Breast epithelium (tissue), 4 donors: ENCODE measurements around the gene MTUS2. TPM values are rescaled to one million over a fixed set of nuclear protein-coding genes. Genes with fewer than 3 reads are reported as not detected.

Experiments used
- DNase-seq, 2 donors: peaks; one replicate each; pipeline ENCODE4 v3.0.0-alpha.2; 2019; ENCODE audit warnings: low spot score in 2 of 2
- H3K27ac ChIP-seq, 2 donors: fragments of 200-600 bp; sonication (generic) in 1 of 2; one replicate each; pipeline ENCODE4 v1.5.1; 2016 to 2019; ENCODE audit warnings: mild to moderate bottlenecking in 1 of 2
- H3K27me3 ChIP-seq, 2 donors: fragments of 200-600 bp; sonication (generic) in 1 of 2; one replicate each; pipeline versions ENCODE4 v1.5.1 to v1.6.0; 2017 to 2019; ENCODE audit warnings: control low read depth in 1 of 2, mild to moderate bottlenecking in 1 of 2
- H3K36me3 ChIP-seq: fragments of 200-600 bp; one replicate; pipeline ENCODE4 v1.5.1; 2019
- H3K4me1 ChIP-seq, 2 donors: fragments of 200-600 bp; sonication (generic); one replicate each; pipeline ENCODE4 v1.5.1; 2016 to 2019; ENCODE audit warnings: control low read depth in 1 of 2
- H3K4me3 ChIP-seq, 3 donors: fragments of 200-600 bp; sonication (generic); 1 replicate in 2 of 3; 2 replicates in 1 of 3; pipeline ENCODE4 v1.5.1; 2016 to 2019; ENCODE audit warnings: mild to moderate bottlenecking in 3 of 3, moderate library complexity in 2 of 3
- H3K9me3 ChIP-seq, 2 donors: fragments of 200-600 bp; sonication (generic) in 1 of 2; one replicate each; pipeline ENCODE4 v1.5.1; 2016 to 2019; ENCODE audit warnings: control low read depth in 1 of 2
- POLR2A ChIP-seq: fragments of 450-650 bp; IDR thresholded peaks from one replicate; pipeline ENCODE4 v1.6.1; 2016; ENCODE audit warnings: antibody characterized with exemption, mild to moderate bottlenecking, moderate library complexity
- POLR2AphosphoS5 ChIP-seq, 3 donors: sonication (generic); formaldehyde crosslinking; IDR thresholded peaks; one replicate each; pipeline ENCODE4 v1.6.1; 2017; ENCODE audit warnings: antibody characterized with exemption in 3 of 3
- intact Hi-C: fragments of 100-400 bp; cut with DNase I; formaldehyde crosslinking; loops from one replicate; pipeline ENCODE4 v1.15.1; 2023; ENCODE audit warnings: low total_unique reads
- total RNA-seq, 3 donors: library from RNA; depleted of rRNA; stranded (reverse); fragments of >200 nt; gene quantifications; one replicate each; pipeline ENCODE4 v1.1.0, GENCODE V29; 2016
- TF ChIP-seq, protein P1 (sequence below), 3 donors: fragments of 450-650 bp; IDR thresholded peaks; one replicate each; pipeline ENCODE4 v1.5.1; 2016 to 2017; ENCODE audit warnings: antibody characterized with exemption in 3 of 3, mild to moderate bottlenecking in 3 of 3, moderate library complexity in 3 of 3

The MTUS2 gene
- total RNA-seq, 3 donors from 2014 or later, result under 0.01 to 1.0 TPM; not detected in 1

GRCh38 chr13:29304148-29304547 lies 484.0 kb downstream of the MTUS2 start:
- H3K4me1 ChIP-seq, result no peaks in the 10 kb centered on the region
- intact Hi-C loops, result no loop called here
- DNase-seq, result no peak
- H3K4me3 ChIP-seq, result no peak overlapping the region
- H3K9me3 ChIP-seq, result peaks cover 8 to 60% of the 10 kb centered on the region in 2 donors
- TF ChIP-seq, protein P1, sequence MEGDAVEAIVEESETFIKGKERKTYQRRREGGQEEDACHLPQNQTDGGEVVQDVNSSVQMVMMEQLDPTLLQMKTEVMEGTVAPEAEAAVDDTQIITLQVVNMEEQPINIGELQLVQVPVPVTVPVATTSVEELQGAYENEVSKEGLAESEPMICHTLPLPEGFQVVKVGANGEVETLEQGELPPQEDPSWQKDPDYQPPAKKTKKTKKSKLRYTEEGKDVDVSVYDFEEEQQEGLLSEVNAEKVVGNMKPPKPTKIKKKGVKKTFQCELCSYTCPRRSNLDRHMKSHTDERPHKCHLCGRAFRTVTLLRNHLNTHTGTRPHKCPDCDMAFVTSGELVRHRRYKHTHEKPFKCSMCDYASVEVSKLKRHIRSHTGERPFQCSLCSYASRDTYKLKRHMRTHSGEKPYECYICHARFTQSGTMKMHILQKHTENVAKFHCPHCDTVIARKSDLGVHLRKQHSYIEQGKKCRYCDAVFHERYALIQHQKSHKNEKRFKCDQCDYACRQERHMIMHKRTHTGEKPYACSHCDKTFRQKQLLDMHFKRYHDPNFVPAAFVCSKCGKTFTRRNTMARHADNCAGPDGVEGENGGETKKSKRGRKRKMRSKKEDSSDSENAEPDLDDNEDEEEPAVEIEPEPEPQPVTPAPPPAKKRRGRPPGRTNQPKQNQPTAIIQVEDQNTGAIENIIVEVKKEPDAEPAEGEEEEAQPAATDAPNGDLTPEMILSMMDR (IDR thresholded peaks at IDR 0.05), result no peak
- TF ChIP-seq POLR2AphosphoS5 (IDR thresholded peaks at IDR 0.05) (no peak), POLR2A (no peak)
- H3K27ac ChIP-seq, result no peak overlapping the region
- H3K36me3 ChIP-seq, result no peaks in the 10 kb centered on the region
- no peaks in the 10 kb centered on the region for H3K27me3 ChIP-seq

- no peaks in the 10 kb centered on the region for H3K36me3 ChIP-seq
- no peaks in the 10 kb centered on the region for H3K4me1 ChIP-seq
- TF ChIP-seq POLR2A (no peak), POLR2AphosphoS5 (IDR thresholded peaks at IDR 0.05) (no peak)
- TF ChIP-seq, protein P1 (IDR thresholded peaks at IDR 0.05), result no peak
- no peak overlapping the region for H3K27ac ChIP-seq
- intact Hi-C loops, result no loop called here
- H3K4me3 ChIP-seq, result no peak overlapping the region
- no peak for DNase-seq
- H3K9me3 ChIP-seq, result peaks cover 8 to 29% of the 10 kb centered on the region in 2 donors
- H3K27me3 ChIP-seq, result no peaks in the 10 kb centered on the region
Measured at GRCh38 chr13:29310806-29311205, 490.7 kb downstream of the MTUS2 start.

- no peak for DNase-seq
- Histone ChIP-seq H3K4me1 (no peaks in the 10 kb centered on the region), H3K4me3 (no peak overlapping the region), H3K36me3 (no peaks in the 10 kb centered on the region), H3K27ac (no peak overlapping the region), H3K9me3 (no peaks in the 10 kb centered on the region), H3K27me3 (no peaks in the 10 kb centered on the region)
- TF ChIP-seq POLR2AphosphoS5 (IDR thresholded peaks at IDR 0.05) (no peak), POLR2A (no peak)
- TF ChIP-seq, protein P1 (IDR thresholded peaks at IDR 0.05), result no peak
- intact Hi-C loops, result no loop called here
Measured at GRCh38 chr13:29315847-29316246, 495.7 kb downstream of the MTUS2 start.

DNA sequence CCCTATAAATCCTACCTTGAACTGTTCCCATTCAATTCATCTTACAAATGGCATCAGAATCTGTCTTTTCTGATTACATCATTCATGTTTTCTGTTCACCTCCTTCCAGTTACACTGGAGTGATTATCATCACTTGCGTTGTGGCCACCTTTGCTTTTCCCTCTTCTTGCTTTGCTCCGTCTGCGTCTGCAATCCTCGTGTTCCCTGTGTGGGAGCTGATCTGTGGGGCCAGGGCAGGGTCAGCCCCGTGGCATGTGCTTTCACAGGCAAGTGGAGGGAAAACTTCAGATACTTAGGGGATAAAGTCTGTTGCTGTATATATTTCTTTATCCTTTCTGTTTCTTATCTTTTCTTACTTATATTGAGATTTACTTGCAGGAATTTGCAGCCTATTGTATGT lies 497.7 kb downstream of the MTUS2 start:
- H3K27ac ChIP-seq, result no peak overlapping the region
- intact Hi-C loops, result no loop called here
- no peaks in the 10 kb centered on the region for H3K4me1 ChIP-seq
- peaks cover 0 to 6% of the 10 kb centered on the region in 2 donors for H3K9me3 ChIP-seq
- no peaks in the 10 kb centered on the region for H3K36me3 ChIP-seq
- DNase-seq, result no peak
- no peaks in the 10 kb centered on the region for H3K27me3 ChIP-seq
- TF ChIP-seq, protein P1 (IDR thresholded peaks at IDR 0.05), result no peak
- TF ChIP-seq POLR2A (no peak), POLR2AphosphoS5 (IDR thresholded peaks at IDR 0.05) (no peak)
- no peak overlapping the region for H3K4me3 ChIP-seq

- Histone ChIP-seq H3K9me3 (peaks cover 0 to 6% of the 10 kb centered on the region in 2 donors), H3K4me3 (no peak overlapping the region), H3K27me3 (no peaks in the 10 kb centered on the region), H3K36me3 (no peaks in the 10 kb centered on the region), H3K27ac (no peak overlapping the region), H3K4me1 (no peaks in the 10 kb centered on the region)
- TF ChIP-seq POLR2A (no peak), POLR2AphosphoS5 (IDR thresholded peaks at IDR 0.05) (no peak)
- TF ChIP-seq, protein P1 (IDR thresholded peaks at IDR 0.05), result no peak
- intact Hi-C loops, result no loop called here
- no peak for DNase-seq
Measured at GRCh38 chr13:29318741-29319140, 498.6 kb downstream of the MTUS2 start.
